D721Med (cell line): ENCODE data around the gene FLAD1.

Experiments
- DNase-seq: peaks from one replicate; pipeline ENCODE4 v3.0.0; 2011; ENCODE audit warnings: low spot score; ENCODE audit not compliant: insufficient read length
- FAIRE-seq: peaks from 2 replicates; lab custom pipeline; 2011; peaks lifted over from hg19 to GRCh38; lab: Jason Lieb, UNC
- CTCF ChIP-seq: IDR thresholded peaks from 2 replicates; pipeline ENCODE4 v1.5.1; 2012; ENCODE audit warnings: mild to moderate bottlenecking, control low read depth; ENCODE audit not compliant: insufficient read depth; ENCODE audit errors: missing control alignments

The FLAD1 gene

GRCh38 chr1:155033524-155033923, 50.4 kb downstream of the FLAD1 start, which contains the start of the genes DCST1 and DCST2:
Gene DCST1, plus strand, starts transcription at chr1:155033824. Its CDS starts 213 bp downstream, at chr1:155034037.
Gene DCST2, minus strand, starts transcription at chr1:155033781. Its CDS starts 80 bp downstream, at chr1:155033701.
- DNase-seq = no peak

GRCh38 chr1:155034318-155035208, 51.4 kb downstream of the FLAD1 start:
- no peak for TF ChIP-seq CTCF
- FAIRE-seq (no peak), DNase-seq (no peak)

More at GRCh38 chr1:155033524-155033923, 50.4 kb downstream of the FLAD1 start, which contains the start of the genes DCST1 and DCST2:
- no peak for FAIRE-seq
- TF ChIP-seq CTCF = no peak

- DNase-seq (no peak), FAIRE-seq (no peak)
- TF ChIP-seq CTCF = no peak
These were observed 52.8 kb downstream of the FLAD1 start for GRCh38 chr1:155035936-155036335.

GRCh38 chr1:155037043-155037442, 53.9 kb downstream of the FLAD1 start:
- no peak for TF ChIP-seq CTCF
- FAIRE-seq (no peak), DNase-seq (no peak)

- FAIRE-seq (no peak), DNase-seq (no peak)
- no peak for TF ChIP-seq CTCF
These were observed 54.8 kb downstream of the FLAD1 start for GRCh38 chr1:155037851-155038441.

GRCh38 chr1:155038602-155039307, 55.6 kb downstream of the FLAD1 start:
- no peak for TF ChIP-seq CTCF
- no peak for FAIRE-seq
- no peak for DNase-seq
